ENCODE data around the gene ADSS1.

The ADSS1 gene

GRCh38 chr14:104723651-104724406 is at the start of gene ADSS1:
TSS of gene ADSS1 (plus strand) at chr14:104724229. CDS start at chr14:104724271, 42 bp downstream.
- DNase-seq, result peak in 1 of 2 donors; percentile 50

DNA sequence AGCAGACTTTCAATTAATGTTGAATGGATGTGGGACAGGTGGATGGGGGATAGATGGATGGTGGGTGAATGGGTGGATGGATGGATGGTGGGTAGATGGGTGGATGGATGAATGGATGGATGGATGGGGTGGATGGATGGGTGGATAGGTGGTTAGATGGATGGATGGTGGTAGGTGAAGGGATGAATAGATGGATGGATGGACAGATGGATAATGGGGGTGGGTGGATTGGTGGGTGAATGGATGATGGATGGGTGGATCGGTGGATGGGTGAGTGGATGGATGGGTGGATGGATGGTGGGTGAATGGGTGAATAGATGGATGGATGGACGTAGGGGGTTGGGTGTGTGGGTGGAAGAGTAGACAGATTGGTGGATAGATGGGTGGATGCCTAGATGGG is 48.6 kb upstream of the ADSS1 start:
- DNase-seq, result no peak

- no peak for DNase-seq
Measured at GRCh38 chr14:104676130-104676693, 47.8 kb upstream of the ADSS1 start.

DNA sequence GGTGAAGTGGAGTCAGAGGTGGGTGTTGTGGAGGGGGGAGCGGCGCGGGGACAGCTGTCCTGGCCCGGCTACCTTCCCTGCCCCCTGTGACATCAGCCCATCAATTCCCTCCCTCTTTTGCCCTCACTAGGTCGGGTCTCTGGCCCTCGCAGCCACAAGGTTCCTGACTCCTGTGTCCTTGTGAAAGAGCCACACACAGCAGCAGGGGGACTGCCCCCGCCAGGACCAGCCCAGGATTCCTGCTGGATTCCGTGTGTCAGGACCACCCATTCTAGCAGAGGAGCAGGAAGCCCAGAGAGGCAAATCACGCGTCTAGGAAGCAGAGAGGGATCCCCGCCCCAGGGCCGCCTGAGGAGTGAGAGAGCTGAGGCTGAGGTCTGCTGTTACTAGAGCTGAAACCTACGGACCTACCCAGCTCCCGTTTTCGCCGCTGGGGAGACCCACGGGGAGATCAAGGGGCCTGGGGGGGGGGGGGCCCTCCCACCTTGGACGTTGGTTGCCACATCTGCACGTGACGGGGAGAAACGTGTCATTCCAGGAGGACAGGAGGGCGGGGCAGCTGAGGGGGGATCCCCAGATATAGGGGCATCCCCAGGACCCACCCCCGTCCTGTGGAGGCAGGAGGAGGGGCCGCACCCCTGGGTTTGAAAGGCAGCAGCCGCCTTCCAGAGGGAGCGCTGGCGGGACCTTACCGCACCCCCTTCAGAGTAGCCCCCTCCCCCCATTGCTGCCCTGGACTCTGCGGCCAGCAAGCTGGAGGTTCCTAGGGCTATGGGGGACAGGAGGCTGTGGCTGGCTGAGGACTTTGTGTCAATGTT is 47.1 kb upstream of the ADSS1 start:
- no peak for DNase-seq

GRCh38 chr14:104677512-104678332 is 46.3 kb upstream of the ADSS1 start:
- peak; percentile 79 to 87 for DNase-seq

- DNase-seq, result no peak
Measured at GRCh38 chr14:104678346-104678745, 45.7 kb upstream of the ADSS1 start.

DNA sequence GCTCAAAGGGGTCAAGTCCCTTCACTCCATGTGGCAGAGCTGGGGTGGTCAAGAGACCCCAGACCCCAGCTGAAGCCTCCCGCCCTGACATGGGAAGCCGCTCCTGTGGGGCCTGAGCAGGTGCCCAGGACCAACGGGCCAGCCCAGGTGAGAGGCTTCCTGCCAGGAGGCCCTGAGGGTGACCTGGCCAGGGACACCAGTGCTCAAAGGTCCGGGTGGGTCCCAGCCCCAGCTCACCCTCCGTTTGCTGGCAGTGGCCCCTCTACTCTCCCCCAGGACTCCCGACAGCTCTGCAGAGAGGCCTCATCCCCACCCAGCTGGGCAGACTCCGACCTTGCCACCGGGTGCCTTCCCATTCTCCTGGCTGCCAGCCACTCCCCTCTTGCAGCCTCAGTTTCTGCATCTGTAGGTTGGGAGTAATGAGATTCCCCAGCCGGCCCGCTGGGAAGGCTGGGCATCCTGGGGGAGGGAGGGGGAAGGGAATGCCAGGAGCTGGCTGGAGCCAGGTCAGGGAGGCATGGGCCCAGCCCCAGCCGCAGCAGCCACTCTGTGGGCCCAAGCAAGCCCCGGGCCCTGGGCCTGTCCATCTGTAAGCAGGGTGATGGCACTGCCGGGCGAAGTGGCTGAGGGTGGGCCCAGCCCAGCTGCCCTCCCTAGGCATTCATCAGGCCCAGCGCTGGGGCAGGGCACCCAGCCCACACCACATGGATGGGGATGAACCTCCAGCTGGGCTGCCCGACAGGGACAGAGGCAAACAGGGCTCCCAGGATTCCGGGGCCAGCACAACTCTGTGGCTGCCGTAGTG is 44.9 kb upstream of the ADSS1 start:
- no peak for DNase-seq

- DNase-seq, result peak; percentile 35 to 37
Measured at GRCh38 chr14:104680056-104680805, 43.8 kb upstream of the ADSS1 start.

DNA sequence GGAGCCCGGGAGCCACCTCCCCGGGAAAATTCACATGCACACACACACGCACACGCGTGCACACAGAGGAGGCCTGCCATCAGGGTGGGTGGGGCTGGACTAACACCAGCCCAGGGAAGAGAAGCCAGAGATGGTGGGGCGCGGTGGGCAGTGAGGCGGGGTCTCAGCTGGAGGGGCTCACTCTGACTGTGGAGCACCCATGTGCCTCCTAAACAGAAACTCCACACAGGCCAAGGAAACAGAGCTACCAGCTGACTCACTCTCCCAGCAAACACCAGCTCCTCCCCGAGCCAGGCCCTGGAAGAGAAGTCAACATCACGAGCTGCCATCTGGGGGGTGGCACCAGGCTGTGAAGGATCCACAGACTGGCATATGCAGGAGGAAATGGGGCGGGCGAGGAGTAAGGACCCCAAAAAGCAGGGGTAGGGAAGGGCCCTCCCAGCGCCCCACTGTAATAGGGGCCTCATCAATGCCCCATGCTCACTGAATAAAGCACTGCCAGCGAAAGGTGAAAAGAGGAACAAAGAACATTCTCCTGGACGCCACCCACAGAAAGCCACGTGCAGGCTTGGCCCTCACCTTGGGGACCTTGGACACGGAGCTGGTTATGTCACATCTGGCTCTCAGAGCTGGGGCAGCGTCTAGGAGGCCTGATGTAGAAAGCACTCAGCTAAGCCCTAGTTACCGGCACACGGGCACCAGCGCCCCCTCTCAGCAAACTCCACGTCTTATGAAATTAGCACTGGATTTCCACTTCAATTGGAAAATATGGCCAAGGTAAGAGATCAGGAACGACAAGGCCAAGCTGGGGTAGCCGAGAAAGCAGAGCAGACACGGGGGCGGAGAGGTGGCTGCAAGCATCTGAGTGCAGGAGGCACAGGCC is 43.0 kb upstream of the ADSS1 start:
- peak; percentile 59 to 70 for DNase-seq

DNA sequence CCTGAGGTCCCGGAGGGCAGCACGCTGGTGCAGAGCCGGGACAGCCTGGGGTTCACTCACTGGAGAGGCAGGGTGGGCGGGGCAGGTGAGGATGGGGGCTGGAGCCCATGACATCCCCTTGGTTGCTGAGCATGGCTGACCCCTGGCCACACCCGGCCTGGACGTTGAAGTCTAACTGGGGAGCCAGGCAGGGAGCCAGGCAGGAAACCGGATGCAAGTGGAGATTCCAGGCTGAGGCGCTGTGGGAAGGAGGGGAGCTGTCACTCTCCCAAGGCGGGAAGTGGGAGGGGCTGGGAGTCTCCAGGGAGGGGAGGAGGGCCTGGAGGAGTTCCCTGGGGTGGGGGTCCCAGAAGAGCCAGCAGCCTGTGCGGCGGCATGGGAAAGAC is 42.3 kb upstream of the ADSS1 start:
- DNase-seq, result no peak

DNA sequence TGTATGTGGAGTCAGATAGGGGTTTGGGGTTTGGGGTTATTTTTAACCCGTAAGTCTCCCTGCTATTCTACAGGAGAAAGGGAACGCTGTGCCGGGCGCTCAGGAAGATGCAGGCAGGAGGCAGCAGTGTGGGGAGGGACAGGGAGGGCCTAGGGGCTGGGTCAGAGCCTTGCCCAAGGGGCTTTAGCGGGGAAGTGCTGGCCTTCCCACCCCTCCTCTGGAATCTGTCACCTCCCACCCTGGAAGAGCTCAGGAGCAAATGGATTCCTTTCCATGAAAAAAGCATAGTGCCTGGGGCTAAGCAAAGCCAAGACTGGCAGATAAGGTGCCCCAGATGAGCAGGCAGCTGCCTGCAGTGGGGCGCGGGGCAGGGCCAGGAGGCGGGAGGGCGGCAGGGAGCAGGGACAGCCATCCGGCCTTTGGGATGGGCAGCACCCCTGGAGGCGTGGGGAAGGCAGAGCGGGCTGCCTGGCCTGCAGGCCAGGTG is 41.9 kb upstream of the ADSS1 start:
- DNase-seq, result no peak

GRCh38 chr14:104683653-104684448 is 40.2 kb upstream of the ADSS1 start:
- DNase-seq, result no peak

- no peak for DNase-seq
Measured at GRCh38 chr14:104684449-104684821, 39.6 kb upstream of the ADSS1 start.

- no peak for DNase-seq
Measured at GRCh38 chr14:104685216-104685997, 38.6 kb upstream of the ADSS1 start.

GRCh38 chr14:104685998-104686610 is 37.9 kb upstream of the ADSS1 start:
- DNase-seq, result no peak

- DNase-seq, result no peak
Measured at GRCh38 chr14:104686624-104687517, 37.2 kb upstream of the ADSS1 start.

Data from bone marrow (tissue), 2 donors.